Activated CD8-positive, alpha-beta memory T cell treated with anti-CD3 and anti-CD28 coated beads, Interleukin-2, amount 50 U/mL, for 4 hours (primary cell): ENCODE data around the gene CALHM3.

Experiments
- DNase-seq: peaks from one replicate; pipeline ENCODE4 v3.0.0-alpha.2; 2020

CALHM3 gene

DNA sequence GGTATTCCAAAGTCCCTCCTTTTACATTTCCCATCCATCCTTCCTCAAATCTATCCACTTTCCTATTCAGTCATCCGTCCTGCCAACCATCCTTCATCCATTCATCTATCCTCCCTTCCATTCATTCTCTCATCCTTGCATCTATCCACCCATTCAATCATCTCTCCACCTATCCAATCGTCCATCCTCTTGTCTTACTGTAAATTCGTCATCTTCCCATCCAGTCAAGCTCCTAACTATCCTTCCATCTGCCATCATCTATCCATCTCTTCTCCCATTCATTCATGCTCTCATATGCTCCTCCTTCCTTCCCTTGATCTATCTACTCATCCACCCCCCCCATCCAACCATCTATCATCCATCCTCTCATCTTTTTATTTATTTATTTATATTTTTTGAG is 5.0 kb downstream of the CALHM3 start:
- no peak for DNase-seq

DNA sequence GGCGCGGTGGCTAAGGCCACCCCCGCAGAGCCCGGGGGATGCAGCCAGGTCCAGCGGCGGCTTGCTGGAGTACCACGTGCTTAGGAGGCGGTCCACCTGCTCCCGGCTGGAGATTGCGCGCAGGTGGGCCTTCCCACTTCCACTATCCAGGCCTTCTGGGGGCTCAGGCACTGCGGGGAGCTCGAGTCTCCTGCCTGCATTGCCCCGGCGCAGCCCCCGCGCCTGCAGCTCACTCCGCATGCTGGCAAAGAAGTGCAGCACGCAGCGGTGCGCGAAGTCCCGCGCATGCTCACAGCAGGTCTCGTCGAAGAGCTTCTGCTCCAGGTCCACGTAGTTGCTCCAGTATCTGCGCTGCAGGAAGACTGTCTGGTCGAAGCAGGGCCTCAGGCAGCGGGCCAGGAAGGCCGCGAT is 5.8 kb downstream of the CALHM3 start:
- DNase-seq: no peak

DNA sequence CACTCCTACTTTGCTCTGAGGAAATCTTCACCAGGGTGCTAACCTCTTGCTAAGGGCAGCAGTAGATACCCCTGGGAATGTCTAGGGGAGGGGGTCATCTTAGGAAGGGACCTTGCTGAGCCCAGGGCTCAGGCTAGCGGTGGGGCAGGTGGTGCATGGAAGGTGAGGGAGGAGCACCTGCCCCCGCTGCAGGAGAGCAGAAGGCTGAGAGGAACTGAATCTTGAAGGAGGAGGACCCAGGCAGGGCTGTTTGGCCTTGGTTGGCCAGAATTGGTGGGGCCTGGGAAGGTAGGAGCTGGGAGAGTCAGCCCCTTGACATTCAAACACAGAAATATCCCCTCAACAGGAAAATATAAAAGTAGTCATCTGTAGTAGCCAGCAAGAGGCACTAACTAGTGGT is 7.0 kb downstream of the CALHM3 start:
- DNase-seq: no peak

DNA sequence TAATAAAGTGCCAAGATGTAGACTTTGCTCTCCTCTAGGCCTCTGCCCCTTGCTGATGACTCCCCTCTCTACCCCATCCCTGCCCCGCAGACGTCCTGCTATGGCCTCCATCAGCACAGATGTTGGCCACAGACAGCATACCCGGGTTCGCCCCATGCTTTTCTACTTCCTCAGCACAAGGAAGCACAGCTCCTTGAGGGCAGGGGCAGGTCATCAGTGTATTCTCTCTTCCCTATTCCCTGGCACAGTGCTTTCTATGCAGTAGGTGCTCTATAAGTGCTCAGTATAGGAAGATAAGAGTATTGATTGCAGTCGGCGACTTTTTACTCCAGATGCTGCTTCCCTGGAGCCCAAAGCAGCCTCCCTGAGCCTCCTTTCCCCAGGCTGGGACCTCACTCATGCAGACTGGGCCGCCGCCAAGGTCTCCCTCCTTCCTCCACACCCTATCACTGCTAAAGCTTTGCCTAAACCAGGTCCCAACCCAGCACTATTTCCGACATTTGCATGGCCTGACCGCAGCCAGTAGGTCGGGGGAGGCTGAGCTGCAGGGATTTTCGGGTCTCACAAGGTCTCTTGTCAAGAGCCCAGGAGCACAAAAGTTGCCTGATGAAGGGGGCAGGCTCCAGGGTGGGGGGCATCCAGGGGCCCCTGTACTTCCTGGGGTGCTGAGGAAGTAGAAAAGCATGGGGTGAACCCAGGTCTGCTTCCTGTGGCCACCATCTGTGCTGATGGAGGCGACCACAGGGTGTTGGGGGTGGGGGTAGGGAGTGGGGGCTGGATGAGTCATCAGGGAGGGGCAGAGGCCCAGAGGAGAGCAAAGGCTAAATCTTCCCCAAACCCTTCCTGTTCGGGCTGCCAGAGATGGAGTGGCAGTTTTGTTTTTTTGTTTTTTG is 8.0 kb downstream of the CALHM3 start:
- peak; percentile 63 for DNase-seq

DNA sequence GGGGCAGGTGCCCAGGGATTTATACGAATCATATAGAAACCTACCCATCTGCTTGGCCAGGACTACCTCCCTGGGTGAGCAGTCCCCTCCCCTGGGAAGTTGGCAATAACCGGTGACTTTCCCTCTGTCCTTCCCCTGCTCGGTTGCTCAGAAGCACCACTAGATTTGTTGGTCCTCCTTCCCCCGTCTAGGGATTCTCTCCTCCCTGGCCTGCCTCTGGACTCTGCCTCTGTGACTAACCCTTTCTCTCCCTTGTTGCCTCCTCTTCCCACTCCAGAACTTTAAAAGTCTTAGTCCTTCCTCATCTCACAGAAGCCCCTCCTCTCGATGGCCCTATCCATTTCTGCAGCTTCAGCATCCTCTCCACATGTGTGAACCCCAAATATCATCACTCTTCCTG is 9.8 kb downstream of the CALHM3 start:
- DNase-seq: no peak

DNA sequence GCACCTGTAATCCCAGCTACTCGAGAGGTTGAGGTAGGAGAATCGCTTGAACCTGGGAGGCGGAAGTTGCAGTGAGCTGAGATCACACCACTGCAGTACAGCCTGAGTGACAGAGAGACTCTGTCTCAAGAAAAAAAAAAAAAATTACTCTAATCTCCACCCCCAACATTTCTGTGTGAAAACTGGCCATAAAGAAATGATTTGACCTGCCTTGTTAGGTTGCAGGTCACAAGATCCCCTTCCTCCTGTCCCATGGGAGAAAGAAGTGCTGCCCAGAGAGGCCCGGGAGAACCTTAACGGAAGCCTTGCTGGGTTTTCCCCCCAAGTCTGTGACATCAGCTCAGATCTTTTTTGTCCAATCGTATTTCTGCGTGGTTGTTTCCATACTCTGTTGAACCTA is 11.6 kb downstream of the CALHM3 start:
- no peak for DNase-seq

DNA sequence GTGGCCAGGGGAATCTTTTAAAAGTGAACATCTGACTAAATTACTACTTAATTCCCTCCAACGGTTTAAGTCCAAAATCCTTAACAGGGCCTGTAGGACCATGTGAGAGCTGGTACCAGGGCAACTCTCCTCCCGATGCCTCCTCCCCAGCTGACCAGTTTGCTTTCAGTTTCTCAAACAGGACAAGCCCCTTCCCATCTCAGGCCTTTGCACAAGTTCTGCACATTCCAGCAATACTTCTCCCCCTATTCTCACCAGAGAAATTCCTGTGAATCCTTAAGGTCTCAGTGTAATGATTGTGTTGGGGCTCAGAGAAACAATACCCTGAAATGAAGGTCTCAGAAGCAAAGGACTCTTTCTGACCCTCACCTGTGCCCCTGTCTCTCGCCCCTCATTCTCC is 12.3 kb downstream of the CALHM3 start:
- no peak for DNase-seq

DNA sequence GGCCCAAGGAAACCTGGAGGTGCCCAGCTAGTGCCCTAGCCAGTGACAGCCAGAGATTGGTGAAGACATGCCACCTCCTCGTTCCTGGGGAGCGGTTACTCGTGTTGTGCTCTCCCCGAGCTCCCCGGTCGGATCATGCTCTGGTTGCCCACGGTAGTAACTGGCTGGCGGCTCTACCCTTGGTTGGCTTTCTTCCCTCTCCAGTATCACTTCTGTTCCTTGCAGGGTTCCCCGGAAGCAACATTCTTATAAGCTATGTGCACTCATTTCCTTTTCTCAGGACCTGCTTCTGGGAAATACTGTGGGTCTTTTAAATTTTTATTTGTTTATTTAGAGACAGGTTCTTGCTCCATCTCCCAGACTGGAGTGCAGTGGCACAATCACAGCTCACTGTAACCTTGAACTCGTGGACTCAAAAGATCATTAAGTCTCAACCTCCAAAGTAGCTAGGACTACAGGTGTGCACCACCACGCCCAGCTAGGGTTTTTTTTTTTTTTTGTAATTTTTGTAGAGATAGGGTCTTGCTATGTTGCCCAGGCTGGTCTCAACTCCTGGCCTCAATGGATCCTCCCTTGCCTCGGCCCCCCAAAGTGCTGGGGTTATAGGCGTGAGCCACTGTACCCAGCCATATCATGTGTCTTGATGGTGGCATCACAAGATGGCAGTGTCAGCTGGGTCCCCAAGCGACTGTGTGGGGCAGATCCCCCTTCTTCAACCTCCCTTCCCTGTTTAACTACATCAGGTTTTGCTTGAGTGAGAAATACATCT is 13.4 kb downstream of the CALHM3 start:
- DNase-seq: no peak

DNA sequence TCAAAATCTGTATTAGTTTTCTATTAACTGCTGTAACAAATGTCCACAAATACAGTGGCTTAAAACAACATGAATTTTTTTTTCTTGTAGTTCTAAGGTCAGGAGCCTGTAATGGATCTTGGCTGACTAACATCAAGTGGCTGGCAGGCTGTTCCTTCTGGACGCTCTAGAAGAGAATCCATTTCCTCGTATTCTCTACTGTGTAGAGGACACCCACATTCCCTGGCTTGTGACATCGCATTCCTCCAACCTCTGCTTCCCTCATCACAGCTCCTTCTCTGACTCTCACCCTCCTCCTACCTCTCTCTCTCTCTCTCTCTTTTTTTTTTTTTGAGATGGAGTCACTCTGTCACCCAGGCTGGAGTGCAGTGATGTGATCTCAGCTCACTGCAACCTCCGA is 15.5 kb downstream of the CALHM3 start:
- DNase-seq: no peak

DNA sequence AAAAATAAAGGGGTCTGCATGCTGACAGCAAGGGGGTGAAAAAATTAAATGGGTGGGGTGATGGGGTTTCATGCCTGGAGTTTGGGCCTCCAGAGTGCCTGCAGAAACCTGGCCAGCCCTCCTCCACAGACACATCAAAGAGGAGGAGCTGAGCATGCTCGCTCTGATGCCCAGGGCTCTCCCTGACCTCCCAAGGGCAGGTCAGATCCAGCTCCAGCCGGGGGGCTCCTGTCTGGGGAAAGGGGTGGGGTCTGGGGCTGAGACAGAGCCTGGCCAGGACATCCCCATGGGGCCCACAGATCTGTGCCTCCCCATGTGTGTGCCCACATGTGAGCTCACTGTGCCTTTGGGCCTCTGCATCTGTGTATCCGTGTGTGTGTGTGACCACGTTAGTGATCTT is 19.4 kb downstream of the CALHM3 start:
- DNase-seq: no peak

DNA sequence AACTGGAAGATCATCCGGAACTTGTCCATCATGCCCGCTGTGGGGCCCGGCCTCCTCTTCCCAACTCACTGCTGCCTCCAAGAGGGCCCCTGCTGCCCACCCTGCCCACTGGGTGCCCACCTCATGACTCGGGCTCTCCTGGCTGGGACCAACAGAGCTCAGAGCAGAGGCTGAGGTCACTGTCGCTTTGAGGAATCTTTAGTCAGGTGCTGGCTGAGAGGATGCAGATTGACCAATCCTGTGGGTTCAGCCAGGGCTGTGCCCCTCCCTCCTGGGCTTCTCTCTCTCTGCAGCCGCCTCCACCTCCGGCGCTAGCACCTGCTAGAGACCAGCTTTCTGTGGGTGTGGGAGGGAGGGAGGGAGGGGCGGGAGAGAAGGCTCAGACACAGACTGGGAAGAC is 20.3 kb downstream of the CALHM3 start, which contains the start of gene CALHM1:
TSS of gene CALHM1 (minus strand) at position 181 of the 400 bp plus-strand sequence. CDS start at position 32, 149 bp downstream.
- DNase-seq: no peak

DNA sequence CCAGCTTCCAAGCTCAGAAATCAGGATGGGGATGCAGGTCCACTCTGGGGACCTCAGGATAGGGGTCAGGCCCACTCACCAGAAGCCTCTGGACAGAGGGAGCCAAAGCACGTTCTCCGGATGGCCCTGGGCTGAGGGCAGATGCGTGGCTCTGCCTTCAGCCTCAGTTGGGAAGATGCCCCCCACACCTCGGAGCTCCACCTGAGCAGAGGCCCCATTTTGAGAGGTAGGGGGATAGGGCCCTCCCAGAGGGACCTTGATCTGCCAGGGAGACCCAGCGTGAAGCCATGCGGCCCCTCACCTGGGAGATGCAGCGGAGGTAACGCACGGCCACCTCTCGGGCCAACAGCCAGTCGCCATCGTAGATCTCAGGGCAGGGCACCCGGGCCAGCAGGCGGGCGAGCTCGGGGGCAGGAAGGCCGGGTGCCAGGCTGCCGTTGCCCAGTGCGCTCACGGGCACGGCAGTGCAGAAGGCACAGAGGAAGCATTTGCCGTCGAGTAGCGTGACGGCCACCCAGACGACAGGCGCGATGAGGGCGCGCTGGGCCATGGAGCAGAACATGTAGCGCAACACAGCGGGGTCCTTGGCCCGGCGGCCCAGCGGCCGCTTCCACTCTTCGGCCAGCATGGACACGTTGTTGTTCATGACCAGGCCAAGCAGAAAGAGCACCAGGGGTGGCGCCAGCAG is 21.0 kb downstream of the CALHM3 start:
- DNase-seq: no peak

DNA sequence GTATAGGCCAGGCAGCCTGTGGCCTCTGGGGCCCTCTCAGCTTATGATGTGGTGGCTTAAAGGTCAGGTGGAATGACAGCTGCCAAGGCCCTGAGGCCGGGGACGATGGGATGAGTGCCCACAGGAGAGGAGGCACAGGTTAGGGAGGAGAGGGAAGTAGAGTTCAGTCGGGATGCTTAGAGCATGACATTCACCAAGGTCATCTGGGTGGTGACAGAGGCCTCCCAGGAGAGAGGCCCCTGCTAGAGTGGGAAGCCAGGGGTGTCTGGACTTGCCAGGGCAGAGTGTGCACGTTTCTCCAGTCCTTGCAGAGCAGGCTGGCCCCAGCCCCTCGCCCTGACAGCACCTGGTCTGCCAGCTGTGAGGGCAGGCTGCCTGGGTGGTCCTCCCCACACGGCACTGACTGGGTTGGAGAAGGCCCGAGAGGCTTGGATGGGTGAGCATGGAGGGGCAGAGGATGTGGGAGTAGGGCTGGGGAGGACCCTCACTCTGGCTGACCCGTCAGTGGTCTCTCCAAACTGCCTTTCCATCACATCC is 21.8 kb downstream of the CALHM3 start:
- DNase-seq: no peak

DNA sequence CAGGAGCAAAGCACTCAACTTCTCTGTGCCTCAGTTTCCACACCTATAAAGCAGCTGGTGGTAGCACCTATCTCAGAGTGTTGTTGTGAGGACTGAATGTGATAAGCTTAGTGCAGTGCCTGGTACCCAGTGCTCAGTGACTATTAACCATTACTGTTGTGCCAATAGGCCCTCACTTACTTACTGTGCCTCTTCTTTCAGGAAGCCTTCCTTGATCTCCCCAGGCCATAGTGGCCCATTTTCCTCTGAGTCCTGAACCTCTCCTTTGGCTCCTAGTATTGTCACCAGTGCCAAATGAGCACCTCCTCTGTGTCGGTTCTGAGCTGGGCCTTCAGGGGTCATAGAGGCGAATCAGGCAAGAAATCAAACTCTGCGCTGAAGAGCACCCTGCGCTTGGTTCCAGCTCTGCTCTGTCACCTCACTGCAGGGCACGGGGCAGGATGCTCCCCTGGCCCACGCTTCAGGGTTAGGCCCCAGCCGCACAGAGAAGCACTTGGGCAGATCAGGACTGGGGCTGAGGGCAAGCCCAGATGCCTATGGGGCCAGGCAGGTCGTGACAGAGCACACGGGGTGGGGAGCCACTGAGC is 22.9 kb downstream of the CALHM3 start:
- no peak for DNase-seq

DNA sequence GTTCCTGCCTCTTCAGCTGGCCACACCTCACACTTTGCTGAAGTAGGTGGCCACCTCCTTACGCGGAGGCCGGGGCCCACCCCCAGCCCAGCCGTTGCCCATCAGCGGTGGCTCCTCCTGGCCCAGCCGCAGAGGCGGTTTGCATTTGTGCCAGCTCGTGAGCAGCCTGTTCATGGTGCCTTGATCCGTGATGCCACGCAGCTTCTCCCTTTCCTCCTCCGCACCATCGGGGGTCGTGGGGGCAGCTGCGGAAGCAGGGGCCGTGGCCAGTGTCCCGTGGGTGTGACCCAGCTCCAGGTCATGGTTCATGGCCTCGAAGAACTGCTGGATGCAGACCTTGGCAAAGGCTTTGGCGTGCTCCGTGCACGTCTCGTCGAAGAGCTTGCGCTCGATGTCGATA is 23.8 kb downstream of the CALHM3 start:
- DNase-seq: no peak

DNA sequence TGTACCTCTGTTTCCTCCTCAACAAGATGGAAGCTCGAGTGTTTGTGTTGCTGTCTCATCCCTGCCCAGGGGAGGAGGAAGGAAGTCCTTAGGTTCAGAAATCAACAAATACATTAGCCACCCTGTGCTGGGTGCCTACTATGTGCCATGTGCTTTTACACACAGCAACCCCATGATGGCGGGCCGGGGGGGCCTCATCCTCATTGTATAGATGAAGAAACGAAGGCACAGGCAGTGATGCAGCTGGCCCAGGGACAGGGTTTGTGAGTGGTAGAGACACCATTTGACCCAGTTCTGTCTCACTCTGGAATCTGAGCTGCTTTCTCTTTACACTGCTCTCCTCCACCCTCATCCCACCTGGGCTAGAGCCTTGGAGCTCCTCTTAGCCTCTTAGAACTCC is 25.0 kb downstream of the CALHM3 start:
- no peak for DNase-seq

DNA sequence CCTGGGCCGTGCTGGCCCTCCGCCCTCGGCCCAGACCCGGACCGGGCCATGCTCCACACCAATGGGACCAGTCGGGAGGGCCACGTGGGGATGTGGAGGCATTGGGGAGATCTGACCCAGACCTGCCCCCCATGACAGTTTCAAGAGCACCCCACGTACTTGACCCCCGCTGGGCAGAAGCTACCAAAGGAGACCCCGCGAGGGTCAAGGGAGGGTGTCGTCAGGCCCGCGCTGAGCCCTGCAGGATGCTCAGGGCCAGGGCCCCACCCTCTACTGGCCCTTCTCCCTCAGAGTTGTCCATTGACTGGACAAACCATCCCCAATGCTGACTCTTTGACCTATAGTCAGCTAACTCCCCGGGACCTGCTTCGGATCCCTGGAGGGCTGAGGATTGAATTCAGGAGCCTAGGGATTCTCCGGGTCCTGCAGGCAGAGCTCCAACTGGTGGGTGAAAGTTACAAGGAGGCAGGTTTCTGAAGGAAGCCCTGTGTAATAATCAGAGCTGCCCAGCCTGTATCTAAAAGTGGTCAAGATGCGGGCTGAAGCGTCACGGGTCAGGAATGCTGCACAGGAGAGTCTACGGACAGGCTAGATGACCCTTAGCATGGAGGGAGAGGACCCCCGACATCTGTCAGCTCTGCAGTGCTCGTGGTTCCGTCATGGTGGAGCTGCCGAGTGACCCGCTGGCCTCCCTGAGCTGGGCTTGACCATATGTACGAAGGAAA is 26.4 kb downstream of the CALHM3 start:
- no peak for DNase-seq

DNA sequence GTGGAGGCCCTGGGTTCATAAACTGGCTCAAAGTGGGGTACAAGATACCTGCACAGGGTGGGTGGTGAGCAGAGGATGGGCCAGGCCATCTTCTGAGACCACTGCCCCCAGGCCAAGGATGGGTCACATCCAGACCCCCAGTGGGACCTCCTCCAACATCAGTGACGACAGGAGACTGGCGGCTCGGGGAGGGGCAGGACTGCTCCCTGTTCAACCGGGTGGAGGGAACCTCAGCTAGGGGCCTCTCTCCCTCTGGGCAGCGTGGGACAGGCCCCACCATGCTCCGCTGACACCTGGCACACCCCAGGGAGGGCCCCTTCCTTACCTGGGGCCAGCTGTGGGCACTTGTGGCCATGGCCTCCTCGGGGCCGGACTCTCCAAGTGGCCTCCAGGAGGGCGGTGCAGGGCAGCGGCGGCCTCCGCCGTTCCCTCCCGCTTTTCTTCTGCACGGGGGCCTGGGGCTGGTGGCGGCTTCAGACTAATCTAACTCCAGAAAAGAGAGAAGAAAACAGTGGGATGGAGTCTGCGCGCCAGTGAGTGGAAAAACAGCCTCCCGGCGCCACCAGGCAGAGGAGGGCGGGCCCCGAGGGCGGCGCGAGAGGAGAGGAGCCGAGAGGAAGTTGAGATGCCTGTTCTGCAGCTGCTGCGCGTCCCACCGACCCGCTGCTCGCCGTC is 27.1 kb downstream of the CALHM3 start, which contains the start of gene CALHM2:
TSS of gene CALHM2 (minus strand) at position 540 of the 675 bp plus-strand sequence. CDS start 2,429 bp downstream, outside the sequence.
- peak; percentile 63 for DNase-seq

DNA sequence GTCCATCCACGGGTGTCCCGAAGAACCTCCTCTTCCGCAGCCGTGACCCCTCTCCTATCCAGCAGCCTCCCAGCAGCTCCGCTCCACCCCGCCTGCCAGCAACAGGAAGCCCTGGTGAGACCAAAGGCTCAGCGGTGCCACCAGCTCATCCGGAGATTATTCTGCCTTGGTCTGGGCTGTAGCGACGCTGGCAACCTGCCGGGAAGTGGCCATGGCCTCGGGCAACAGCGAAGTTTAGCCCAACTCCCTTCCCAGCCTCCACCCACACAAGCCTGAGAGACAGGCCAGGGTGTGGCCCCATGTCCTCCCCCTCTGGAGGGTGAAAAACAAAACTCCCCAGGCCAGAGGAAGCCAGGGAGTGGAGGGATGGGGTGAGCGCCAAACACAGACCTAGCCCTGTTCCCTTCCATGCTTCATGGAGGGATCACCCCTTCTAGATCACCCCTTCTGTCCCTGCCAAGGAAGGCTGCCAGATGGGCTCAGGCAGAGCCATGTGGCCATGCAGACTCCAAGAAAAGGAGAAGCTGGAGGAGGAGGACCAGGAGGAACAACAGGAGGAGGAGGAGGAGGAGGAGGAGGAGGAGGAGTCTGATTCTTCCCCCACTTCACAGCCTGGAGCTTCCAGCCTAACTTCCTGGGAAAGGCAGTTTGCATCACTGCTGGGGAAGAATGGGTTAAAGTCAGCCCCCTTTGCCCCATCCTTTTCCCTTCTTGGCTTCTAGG is 27.8 kb downstream of the CALHM3 start:
- DNase-seq: peak; percentile 46

DNA sequence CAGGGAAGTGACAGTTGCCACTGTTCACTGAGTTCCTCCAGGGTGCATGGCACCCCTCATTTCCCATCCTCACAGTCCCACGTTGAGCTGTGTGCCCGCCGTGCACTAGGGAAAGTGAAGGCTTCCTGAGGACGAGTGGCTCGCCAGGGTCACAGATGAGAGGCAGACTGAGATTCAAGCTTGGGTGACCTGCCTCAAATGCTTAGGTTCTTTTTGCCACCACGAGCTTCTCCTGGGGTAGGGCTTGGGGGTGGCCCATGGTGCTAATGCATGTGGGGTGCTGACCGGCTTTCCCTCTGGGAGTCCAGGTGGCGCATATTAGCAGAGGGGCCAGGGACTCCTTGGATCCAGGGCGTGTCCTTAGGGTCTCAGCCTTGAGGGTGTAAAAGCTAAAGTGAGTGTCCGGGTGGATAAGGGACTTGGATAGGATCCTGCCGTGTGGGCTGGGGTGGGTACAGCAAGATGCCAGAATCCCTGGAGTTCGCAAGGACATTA is 28.8 kb downstream of the CALHM3 start:
- no peak for DNase-seq
